GM19455 (cell line): ENCODE measurements around the gene BATF3.
"Not testable (repeated sequence)": the region's sequence is repeated elsewhere in the genome, so short reads cannot be mapped to it uniquely, and the experiment has no call there.

Experiments
- ATAC-seq: cut with Tn5 transposase; IDR thresholded peaks from one replicate; pipeline ENCODE4 v1.9.1; 2021; ENCODE audit not compliant: unreplicated experiment

Gene BATF3

GRCh38 chr1:212664409-212665199 is 35.0 kb downstream of the BATF3 start:
- ATAC-seq, result no peak

- ATAC-seq, result not testable (repeated sequence)
Measured at GRCh38 chr1:212658250-212658649, 41.4 kb downstream of the BATF3 start.

- no peak for ATAC-seq
Measured at GRCh38 chr1:212656730-212657129, 42.9 kb downstream of the BATF3 start.

- no peak for ATAC-seq
Measured at GRCh38 chr1:212655668-212656440, 43.8 kb downstream of the BATF3 start.

- no peak for ATAC-seq
Measured at GRCh38 chr1:212652609-212653008, 47.0 kb downstream of the BATF3 start.

GRCh38 chr1:212651977-212652376 is 47.7 kb downstream of the BATF3 start:
- ATAC-seq, result no peak

DNA sequence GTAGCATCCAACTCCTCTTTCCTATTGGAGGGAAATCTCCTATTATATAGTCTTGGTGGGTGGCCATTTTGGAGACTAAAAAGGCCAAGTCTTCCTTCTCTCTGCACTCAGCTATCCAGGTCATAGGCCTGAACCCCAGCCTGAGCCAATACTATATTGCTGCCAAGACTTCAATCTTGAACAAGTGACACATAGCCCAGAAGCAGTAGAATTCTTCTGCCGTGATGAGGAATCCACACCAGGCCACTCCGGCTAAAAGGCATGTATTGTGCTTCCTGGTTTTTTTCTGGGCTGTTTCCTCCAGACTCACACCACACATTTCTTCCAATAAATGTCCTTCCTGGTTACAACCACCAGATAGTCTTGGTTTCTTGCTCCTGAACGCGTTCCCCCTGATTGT is 48.1 kb downstream of the BATF3 start:
- no peak for ATAC-seq

DNA sequence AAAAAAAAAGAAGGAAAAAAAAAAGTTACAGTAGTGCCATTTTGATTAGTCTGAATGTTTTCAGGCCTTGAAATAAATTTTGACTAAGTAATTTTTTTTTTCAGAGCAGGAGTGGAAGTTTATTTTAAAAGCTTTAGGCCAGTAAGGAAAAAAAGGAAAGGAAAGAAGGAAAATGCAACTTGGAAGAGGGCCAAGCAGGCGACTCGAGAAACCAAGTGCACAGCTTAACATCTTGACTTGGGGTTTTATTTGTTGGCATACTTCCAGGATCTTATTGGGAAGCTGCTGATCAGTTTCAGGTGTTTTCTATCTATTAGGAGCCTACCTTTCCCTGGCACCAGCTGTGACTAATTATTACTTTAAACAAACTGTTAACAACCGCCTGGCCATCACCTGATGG is 49.4 kb downstream of the BATF3 start:
- no peak for ATAC-seq

DNA sequence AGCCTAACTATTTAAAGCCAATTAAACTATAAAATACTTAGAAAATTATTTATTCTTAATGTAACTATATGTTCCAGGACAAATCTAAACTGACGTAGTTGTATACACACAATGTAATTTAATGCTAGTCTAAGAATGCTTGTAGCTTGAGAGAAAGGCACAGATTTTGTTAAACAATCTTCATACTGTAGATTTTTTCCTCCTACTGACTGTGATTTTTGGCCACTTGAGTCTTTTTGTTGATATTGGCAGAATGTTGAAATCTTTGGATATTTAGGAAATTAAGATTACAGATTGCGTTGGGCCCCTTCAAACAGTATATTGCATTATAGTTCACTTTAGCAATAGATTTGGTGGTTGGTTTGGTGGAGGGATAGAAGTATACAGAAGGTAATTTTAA is 50.6 kb downstream of the BATF3 start:
- no peak for ATAC-seq

- ATAC-seq, result no peak
Measured at GRCh38 chr1:212648431-212648830, 51.2 kb downstream of the BATF3 start.

- ATAC-seq, result no peak
Measured at GRCh38 chr1:212647004-212647403, 52.6 kb downstream of the BATF3 start.

DNA sequence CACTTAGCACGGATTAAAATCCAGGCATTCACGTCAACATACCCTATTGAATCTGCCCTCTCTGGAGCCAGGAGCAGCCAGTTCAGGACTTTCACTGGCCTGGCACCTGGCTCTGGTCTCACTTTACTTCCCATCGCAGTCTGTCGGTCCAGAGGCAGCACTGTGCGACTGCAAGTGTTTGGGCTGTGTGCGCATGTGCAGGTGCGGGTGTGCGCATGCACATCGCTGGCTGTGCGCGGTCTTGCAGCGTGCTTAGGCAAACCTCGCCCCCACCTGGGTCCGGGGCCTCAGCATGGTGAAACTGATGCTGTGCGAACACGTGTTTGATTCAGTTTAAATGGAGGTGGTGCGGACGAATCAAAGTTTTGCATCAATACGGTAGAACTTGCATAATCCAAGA is 53.1 kb downstream of the BATF3 start:
- no peak for ATAC-seq

DNA sequence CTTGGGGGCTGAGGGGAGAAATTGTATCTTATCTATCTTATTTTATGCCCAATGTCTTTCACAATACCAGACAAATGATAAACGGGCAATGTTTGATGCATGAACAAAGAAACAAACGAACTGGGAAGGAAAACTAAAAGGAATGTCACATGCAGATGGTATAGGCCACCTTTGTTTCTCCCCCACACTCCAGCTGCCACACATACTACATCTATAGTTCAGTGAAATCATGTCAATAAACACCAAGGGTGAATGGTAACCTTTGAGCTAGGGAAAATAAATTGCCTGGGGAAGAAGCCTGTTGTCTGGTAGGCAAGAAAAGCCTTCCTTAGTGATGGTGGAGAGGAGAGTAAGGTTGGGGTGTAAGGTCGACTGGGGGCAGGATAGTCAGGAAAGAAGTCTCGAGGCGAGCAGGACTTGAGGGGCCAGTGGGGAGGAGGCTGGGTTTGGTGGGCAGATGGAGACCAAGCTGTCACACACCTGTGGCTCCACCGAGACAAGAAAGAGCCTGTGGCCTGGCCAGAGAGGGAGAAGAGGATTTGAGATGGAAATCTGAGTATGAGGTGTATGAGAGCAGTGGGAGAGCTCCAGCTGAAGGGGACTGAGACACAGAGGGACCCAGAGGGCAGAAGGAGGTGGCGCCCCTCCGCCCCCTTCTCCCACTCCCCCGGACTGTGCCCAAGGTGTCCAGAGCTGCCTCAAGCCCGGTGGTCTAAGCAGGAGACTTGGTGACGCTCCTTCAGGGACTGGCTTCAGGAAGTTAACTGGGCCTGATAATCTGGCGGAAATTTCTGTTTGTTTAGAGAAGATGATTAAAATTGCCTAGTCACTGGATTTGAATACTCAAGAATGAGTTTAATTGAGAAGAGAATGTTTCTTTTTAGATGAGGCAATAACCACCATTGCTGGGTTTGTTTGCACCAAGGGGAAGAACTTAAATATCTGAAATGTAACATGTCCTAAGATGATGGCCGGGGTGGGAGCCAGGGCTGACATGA is 53.8 kb downstream of the BATF3 start:
- ATAC-seq, result no peak

DNA sequence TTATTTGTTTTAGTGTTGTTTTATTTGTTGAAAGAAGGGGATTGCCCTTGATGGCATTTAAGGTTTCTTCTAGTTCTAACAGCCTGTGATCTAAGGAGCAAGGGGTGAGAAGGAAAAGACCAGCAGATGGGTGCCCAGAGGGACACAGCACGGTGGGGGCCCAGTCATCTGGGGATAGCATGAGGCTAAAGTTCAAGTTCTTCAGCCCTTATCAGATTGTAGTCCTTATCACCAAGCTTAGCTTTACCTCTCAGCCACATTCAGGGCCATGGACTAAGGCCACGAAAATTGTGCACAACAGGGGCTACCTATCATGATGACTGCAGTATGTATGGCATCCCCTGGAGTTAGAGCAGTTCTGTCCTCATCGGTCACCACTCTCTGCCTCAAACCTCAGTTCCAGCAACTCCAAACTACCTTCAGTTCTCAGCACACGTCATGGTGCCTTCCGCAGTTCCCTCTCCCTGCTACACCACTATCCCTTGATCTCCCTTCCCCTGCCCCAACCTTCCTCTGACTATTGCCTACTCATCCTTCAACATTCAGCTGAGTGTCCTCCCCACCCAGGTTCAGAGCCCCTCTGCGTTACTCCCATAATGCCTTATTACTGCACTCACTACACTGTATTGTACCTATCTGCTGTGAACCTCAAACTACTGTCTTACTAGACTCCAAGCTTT is 54.6 kb downstream of the BATF3 start:
- no peak for ATAC-seq

GRCh38 chr1:212643877-212644276 is 55.8 kb downstream of the BATF3 start:
- no peak for ATAC-seq

GRCh38 chr1:212641956-212642355 is 57.7 kb downstream of the BATF3 start:
- no peak for ATAC-seq

- no peak for ATAC-seq
Measured at GRCh38 chr1:212640223-212640878, 59.3 kb downstream of the BATF3 start.

DNA sequence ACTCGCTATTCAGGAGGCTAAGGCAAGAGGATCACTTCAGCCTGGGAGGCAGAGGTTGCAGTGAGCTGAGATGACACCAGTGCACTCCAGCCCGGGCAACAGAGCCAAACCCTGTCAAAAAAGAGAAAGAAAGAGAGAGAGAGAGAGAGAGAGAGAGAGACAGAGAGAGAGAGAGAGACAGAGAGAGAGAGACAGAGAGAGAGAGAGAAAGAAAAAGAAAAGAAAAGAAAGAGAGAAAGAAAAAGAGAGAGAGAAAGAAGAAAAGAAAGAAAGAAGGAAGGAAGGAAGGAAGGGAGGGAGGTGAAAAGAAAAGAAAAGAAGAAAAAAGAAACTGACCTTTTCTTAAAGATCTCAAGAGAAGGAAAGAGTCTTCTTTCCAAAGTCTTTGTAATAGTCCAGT is 60.1 kb downstream of the BATF3 start:
- not testable (repeated sequence) for ATAC-seq

- ATAC-seq, result no peak
Measured at GRCh38 chr1:212638492-212639151, 61.0 kb downstream of the BATF3 start.

GRCh38 chr1:212637902-212638301 is 61.7 kb downstream of the BATF3 start:
- ATAC-seq, result no peak
